Panc1 (cell line): ENCODE data around the gene FSTL4.

Source experiments
- SIN3A ChIP-seq: IDR thresholded peaks from 2 replicates; pipeline ENCODE4 v1.6.1; 2012; ENCODE audit warnings: low read depth, mild to moderate bottlenecking, low read length, moderate library complexity, borderline replicate concordance; ENCODE audit not compliant: insufficient read depth
- TCF7L2 ChIP-seq: IDR thresholded peaks from 2 replicates; pipeline ENCODE4 v1.6.1; 2011; ENCODE audit warnings: mild to moderate bottlenecking, low read depth, low read length, inconsistent platforms
- TF ChIP-seq, protein P1 (sequence below): fragments of 450-650 bp; IDR thresholded peaks from 2 replicates; pipeline ENCODE4 v1.5.1; 2017; ENCODE audit warnings: mild to moderate bottlenecking
- TF ChIP-seq, protein P2 (sequence below), 2 experiments: IDR thresholded peaks; 2 replicates each; pipeline ENCODE4 v1.6.1; 2011 to 2012; ENCODE audit warnings: low read depth in 2 of 2, control low read depth in 1 of 2, low read length in 1 of 2, mild to moderate bottlenecking in 1 of 2, moderate library complexity in 1 of 2; ENCODE audit not compliant: insufficient read depth in 1 of 2

GRCh38 chr5:133340002-133340755, 272.2 kb downstream of the FSTL4 start:
- TF ChIP-seq, protein P1, sequence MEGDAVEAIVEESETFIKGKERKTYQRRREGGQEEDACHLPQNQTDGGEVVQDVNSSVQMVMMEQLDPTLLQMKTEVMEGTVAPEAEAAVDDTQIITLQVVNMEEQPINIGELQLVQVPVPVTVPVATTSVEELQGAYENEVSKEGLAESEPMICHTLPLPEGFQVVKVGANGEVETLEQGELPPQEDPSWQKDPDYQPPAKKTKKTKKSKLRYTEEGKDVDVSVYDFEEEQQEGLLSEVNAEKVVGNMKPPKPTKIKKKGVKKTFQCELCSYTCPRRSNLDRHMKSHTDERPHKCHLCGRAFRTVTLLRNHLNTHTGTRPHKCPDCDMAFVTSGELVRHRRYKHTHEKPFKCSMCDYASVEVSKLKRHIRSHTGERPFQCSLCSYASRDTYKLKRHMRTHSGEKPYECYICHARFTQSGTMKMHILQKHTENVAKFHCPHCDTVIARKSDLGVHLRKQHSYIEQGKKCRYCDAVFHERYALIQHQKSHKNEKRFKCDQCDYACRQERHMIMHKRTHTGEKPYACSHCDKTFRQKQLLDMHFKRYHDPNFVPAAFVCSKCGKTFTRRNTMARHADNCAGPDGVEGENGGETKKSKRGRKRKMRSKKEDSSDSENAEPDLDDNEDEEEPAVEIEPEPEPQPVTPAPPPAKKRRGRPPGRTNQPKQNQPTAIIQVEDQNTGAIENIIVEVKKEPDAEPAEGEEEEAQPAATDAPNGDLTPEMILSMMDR: no peak
- TF ChIP-seq SIN3A (no peak), TCF7L2 (no peak)
- TF ChIP-seq, protein P2, sequence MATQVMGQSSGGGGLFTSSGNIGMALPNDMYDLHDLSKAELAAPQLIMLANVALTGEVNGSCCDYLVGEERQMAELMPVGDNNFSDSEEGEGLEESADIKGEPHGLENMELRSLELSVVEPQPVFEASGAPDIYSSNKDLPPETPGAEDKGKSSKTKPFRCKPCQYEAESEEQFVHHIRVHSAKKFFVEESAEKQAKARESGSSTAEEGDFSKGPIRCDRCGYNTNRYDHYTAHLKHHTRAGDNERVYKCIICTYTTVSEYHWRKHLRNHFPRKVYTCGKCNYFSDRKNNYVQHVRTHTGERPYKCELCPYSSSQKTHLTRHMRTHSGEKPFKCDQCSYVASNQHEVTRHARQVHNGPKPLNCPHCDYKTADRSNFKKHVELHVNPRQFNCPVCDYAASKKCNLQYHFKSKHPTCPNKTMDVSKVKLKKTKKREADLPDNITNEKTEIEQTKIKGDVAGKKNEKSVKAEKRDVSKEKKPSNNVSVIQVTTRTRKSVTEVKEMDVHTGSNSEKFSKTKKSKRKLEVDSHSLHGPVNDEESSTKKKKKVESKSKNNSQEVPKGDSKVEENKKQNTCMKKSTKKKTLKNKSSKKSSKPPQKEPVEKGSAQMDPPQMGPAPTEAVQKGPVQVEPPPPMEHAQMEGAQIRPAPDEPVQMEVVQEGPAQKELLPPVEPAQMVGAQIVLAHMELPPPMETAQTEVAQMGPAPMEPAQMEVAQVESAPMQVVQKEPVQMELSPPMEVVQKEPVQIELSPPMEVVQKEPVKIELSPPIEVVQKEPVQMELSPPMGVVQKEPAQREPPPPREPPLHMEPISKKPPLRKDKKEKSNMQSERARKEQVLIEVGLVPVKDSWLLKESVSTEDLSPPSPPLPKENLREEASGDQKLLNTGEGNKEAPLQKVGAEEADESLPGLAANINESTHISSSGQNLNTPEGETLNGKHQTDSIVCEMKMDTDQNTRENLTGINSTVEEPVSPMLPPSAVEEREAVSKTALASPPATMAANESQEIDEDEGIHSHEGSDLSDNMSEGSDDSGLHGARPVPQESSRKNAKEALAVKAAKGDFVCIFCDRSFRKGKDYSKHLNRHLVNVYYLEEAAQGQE (IDR thresholded peaks at IDR 0.05; ENCODE audit: insufficient read depth in 1 of 2, low read depth in 2 of 2, low read length in 1 of 2): no peak
